ENCODE data around the gene CNEP1R1.

DNA sequence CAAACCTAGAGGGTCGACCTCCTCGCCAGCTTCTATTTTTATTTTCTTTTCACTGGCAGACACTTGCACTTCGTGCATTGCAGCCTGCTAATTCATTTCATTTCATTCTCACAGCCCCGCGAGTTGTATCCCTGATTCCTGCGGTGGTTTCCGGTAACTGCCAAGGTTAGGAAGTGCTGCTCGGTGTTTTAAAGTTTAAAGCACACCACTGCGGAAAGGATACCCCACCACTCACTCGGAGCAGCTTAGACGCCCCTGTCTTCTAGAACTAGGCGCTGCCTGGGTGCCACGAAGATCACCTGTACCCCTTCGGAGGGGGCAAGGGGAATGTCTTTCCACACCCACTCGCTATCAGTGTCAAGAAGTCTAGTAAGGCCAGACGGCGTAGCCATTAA is 509 bp downstream of the CNEP1R1 start:
- TF ChIP-seq, protein P1, sequence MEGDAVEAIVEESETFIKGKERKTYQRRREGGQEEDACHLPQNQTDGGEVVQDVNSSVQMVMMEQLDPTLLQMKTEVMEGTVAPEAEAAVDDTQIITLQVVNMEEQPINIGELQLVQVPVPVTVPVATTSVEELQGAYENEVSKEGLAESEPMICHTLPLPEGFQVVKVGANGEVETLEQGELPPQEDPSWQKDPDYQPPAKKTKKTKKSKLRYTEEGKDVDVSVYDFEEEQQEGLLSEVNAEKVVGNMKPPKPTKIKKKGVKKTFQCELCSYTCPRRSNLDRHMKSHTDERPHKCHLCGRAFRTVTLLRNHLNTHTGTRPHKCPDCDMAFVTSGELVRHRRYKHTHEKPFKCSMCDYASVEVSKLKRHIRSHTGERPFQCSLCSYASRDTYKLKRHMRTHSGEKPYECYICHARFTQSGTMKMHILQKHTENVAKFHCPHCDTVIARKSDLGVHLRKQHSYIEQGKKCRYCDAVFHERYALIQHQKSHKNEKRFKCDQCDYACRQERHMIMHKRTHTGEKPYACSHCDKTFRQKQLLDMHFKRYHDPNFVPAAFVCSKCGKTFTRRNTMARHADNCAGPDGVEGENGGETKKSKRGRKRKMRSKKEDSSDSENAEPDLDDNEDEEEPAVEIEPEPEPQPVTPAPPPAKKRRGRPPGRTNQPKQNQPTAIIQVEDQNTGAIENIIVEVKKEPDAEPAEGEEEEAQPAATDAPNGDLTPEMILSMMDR (conservative IDR thresholded peaks at IDR 0.05 in 1 of 2, IDR thresholded peaks at IDR 0.05 in 1 of 2; ENCODE audit: low read depth in 1 of 2, low read length in 2 of 2) = no peak
- no peak for TF ChIP-seq EZH2 (IDR thresholded peaks at IDR 0.05; ENCODE audit: low read length, missing control alignments)

All from fibroblast of lung (primary cell).